A549 (cell line): ENCODE data around the gene HIPK1.

Source experiments
- CHD2 ChIP-seq: fragments of 150-350 bp; IDR thresholded peaks from 2 replicates; pipeline ENCODE4 v1.6.1; 2014; ENCODE audit warnings: low read length; ENCODE audit not compliant: partially characterized antibody
- EP300 ChIP-seq, 2 experiments: fragments of >200 bp; sonication (Bioruptor Twin); formaldehyde crosslinking; IDR thresholded peaks; 2 replicates in 1 of 2; 3 replicates in 1 of 2; pipeline ENCODE4 v1.6.1; 2016 to 2017
- ESRRA ChIP-seq: fragments of 150-350 bp; IDR thresholded peaks from 2 replicates; pipeline ENCODE4 v1.6.1; 2014; ENCODE audit warnings: mild to moderate bottlenecking, low read length, borderline replicate concordance
- NR3C1 ChIP-seq: fragments of >200 bp; sonication (Bioruptor Twin); formaldehyde crosslinking; IDR thresholded peaks from 3 replicates; pipeline ENCODE4 v1.6.1; 2017
- TF ChIP-seq, protein P1 (sequence below): fragments of >200 bp; sonication (Bioruptor Twin); formaldehyde crosslinking; IDR thresholded peaks from 3 replicates; pipeline ENCODE4 v1.5.1; 2016
- TF ChIP-seq, protein P2 (sequence below): IDR thresholded peaks from 2 replicates; pipeline ENCODE4 v1.6.1; 2012
- TF ChIP-seq, protein P3 (sequence below): fragments of 250-450 bp; sonication (Bioruptor Pico); IDR thresholded peaks from 2 replicates; pipeline ENCODE4 v1.5.0; 2020; ENCODE audit warnings: low read depth, mild to moderate bottlenecking, moderate library complexity

DNA sequence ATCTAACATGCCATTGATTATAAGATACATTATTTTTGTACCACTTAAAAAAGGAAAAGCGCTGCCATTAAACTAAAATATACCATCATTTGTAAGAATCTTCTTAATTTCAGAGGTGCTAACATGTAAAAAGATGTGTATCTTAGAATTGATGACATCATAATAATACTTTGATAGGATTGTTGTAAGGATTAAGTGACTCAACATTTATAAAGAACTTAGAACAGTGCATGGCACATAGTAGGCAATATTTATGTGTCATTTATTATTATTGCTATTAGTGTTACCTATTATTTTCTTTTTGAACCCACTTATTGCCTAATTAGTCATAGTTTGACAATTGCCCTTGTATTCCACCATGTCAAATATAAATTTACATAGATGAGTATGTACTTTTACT, 21.8 kb downstream of the HIPK1 start:
- TF ChIP-seq NR3C1 (no peak), CHD2 (no peak), ESRRA (no peak), EP300 (IDR thresholded peaks at IDR 0.05) (no peak)
- TF ChIP-seq, protein P1, sequence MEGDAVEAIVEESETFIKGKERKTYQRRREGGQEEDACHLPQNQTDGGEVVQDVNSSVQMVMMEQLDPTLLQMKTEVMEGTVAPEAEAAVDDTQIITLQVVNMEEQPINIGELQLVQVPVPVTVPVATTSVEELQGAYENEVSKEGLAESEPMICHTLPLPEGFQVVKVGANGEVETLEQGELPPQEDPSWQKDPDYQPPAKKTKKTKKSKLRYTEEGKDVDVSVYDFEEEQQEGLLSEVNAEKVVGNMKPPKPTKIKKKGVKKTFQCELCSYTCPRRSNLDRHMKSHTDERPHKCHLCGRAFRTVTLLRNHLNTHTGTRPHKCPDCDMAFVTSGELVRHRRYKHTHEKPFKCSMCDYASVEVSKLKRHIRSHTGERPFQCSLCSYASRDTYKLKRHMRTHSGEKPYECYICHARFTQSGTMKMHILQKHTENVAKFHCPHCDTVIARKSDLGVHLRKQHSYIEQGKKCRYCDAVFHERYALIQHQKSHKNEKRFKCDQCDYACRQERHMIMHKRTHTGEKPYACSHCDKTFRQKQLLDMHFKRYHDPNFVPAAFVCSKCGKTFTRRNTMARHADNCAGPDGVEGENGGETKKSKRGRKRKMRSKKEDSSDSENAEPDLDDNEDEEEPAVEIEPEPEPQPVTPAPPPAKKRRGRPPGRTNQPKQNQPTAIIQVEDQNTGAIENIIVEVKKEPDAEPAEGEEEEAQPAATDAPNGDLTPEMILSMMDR: no peak
- TF ChIP-seq, protein P2, sequence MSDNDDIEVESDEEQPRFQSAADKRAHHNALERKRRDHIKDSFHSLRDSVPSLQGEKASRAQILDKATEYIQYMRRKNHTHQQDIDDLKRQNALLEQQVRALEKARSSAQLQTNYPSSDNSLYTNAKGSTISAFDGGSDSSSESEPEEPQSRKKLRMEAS: no peak
- TF ChIP-seq, protein P3, sequence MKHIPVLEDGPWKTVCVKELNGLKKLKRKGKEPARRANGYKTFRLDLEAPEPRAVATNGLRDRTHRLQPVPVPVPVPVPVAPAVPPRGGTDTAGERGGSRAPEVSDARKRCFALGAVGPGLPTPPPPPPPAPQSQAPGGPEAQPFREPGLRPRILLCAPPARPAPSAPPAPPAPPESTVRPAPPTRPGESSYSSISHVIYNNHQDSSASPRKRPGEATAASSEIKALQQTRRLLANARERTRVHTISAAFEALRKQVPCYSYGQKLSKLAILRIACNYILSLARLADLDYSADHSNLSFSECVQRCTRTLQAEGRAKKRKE (CRISPR knock-in tag): no peak
